Caco-2 (cell line): ENCODE data around the gene CMYA5. TPM values are rescaled to one million over a fixed set of nuclear protein-coding genes. Genes with fewer than 3 reads are reported as not detected.

Experiments used
- BruUV-seq: library from RNA; stranded (reverse); fragments of 400-500 nt; replicated peaks from 2 replicates; lab custom pipeline; 2021; lab: Mats Ljungman, UMichigan
- CTCF ChIA-PET: fragments of 300-600 bp; sonication (Branson Sonifier 250); formaldehyde crosslinking; loops from one replicate; lab custom pipeline; 2022; ENCODE audit warnings: antibody characterized with exemption; lab: Charles Lee
- POLR2A ChIA-PET: fragments of 300-600 bp; sonication (Branson Sonifier 250); formaldehyde crosslinking; loops from one replicate; lab custom pipeline; 2022; ENCODE audit warnings: antibody characterized with exemption; lab: Charles Lee
- DNase-seq, 2 experiments: peaks; one replicate each; pipeline versions ENCODE4 v3.0.0 to v3.0.0-alpha.2; 2020 to 2022
- H3K27me3 ChIP-seq: replicated peaks from 2 replicates; pipeline ENCODE4 v1.6.0; 2011; ENCODE audit warnings: low read length; ENCODE audit not compliant: control insufficient read depth, insufficient read depth
- H3K36me3 ChIP-seq: 2 replicates; pipeline ENCODE4 v1.5.1; 2011; ENCODE audit warnings: low read length; ENCODE audit not compliant: control insufficient read depth, insufficient read depth
- H3K4me1 ChIP-seq: fragments of 250-450 bp; sonication (Bioruptor Pico); 2 replicates; pipeline ENCODE4 v1.5.1; 2020; ENCODE audit warnings: mild to moderate bottlenecking
- H3K4me3 ChIP-seq: 2 replicates; pipeline ENCODE4 v1.5.1; 2011; ENCODE audit warnings: low read depth, mild to moderate bottlenecking, control low read depth, low read length
- H3K9me3 ChIP-seq: fragments of 250-450 bp; sonication (Bioruptor Pico); 2 replicates; pipeline ENCODE4 v1.5.1; 2020; ENCODE audit warnings: mild to moderate bottlenecking, moderate library complexity
- H3K27ac Mint-ChIP-seq: one replicate; pipeline ENCODE4 v1.8.0; 2022; ENCODE audit warnings: mixed read lengths; ENCODE audit not compliant: unreplicated experiment
- H3K27me3 Mint-ChIP-seq: one replicate; pipeline ENCODE4 v1.8.0; 2022; ENCODE audit warnings: mixed read lengths; ENCODE audit not compliant: insufficient read depth, unreplicated experiment
- H3K36me3 Mint-ChIP-seq: one replicate; pipeline ENCODE4 v1.8.0; 2022; ENCODE audit warnings: mild to moderate bottlenecking, mixed read lengths; ENCODE audit not compliant: insufficient read depth, unreplicated experiment
- H3K4me1 Mint-ChIP-seq: one replicate; pipeline ENCODE4 v1.8.0; 2022; ENCODE audit warnings: low read depth, mixed read lengths; ENCODE audit not compliant: unreplicated experiment
- H3K4me3 Mint-ChIP-seq: one replicate; pipeline ENCODE4 v1.8.0; 2022; ENCODE audit warnings: mild to moderate bottlenecking, moderate library complexity, mixed read lengths; ENCODE audit not compliant: unreplicated experiment
- H3K9me3 Mint-ChIP-seq: one replicate; pipeline ENCODE4 v1.8.0; 2022; ENCODE audit warnings: mixed read lengths; ENCODE audit not compliant: unreplicated experiment
- CTCF ChIP-seq, 2 experiments: fragments of 200-600 bp in 1 of 2; IDR thresholded peaks; 1 replicate in 1 of 2; 2 replicates in 1 of 2; pipeline versions ENCODE4 v1.5.1 to v1.8.0; 2011 to 2022; ENCODE audit warnings: antibody characterized with exemption in 1 of 2, control low read depth in 1 of 2, inconsistent platforms in 1 of 2, low read depth in 1 of 2, low read length in 1 of 2, mild to moderate bottlenecking in 1 of 2, moderate library complexity in 1 of 2; ENCODE audit not compliant: insufficient read depth in 1 of 2, severe bottlenecking in 1 of 2, unreplicated experiment in 1 of 2
- intact Hi-C: fragments of 100-400 bp; cut with micrococcal nuclease; formaldehyde crosslinking; loops from one replicate; pipeline ENCODE4 v1.10.0; 2022; ENCODE audit not compliant: unreplicated experiment
- total RNA-seq: library from RNA; stranded (reverse); gene quantifications from 2 replicates; pipeline ENCODE4 v1.2.3, GENCODE V29; 2022

CMYA5 gene
- total RNA-seq, 1 experiment from 2014 or later, result 0.39 TPM

DNA sequence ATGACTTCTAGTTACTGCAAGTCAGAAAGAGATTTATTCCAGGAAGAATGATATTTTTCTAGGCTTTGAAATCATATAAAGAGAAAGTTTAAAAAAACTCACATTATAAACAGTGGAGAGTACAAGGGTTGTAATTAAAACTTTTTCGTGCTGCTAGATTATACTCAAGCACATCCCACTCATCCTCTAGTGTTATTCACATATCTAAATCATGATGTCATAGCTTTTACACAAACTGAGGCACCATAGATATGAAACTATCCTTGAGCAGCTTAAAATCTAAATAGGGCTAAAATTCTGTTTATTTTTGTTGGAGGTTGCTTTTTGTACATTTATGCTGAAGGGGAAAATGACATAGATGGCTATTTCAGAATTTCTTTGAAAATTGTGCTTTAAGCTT is 47.4 kb upstream of the CMYA5 start:
- intact Hi-C loops, result no loop called here
- H3K27ac Mint-ChIP-seq, result no peak overlapping the region
- TF ChIP-seq CTCF (IDR thresholded peaks at IDR 0.05; ENCODE audit: insufficient read depth in 1 of 2, low read depth in 1 of 2, low read length in 1 of 2, severe bottlenecking in 1 of 2, unreplicated experiment in 1 of 2), result no peak
- H3K4me1 Mint-ChIP-seq, result no peaks in the 10 kb centered on the region
- H3K36me3 ChIP-seq, result no peaks in the 10 kb centered on the region
- H3K27me3 Mint-ChIP-seq, result no peaks in the 10 kb centered on the region
- CTCF ChIA-PET, result no interaction called here
- no peaks in the 10 kb centered on the region for H3K9me3 Mint-ChIP-seq
- H3K4me3 ChIP-seq, result no peak overlapping the region
- no peaks in the 10 kb centered on the region for H3K9me3 ChIP-seq
- no peaks in the 10 kb centered on the region for H3K4me1 ChIP-seq
- BruUV-seq, result no TSS peak
- no peaks in the 10 kb centered on the region for H3K27me3 ChIP-seq
- no peak overlapping the region for H3K4me3 Mint-ChIP-seq
- H3K36me3 Mint-ChIP-seq, result peaks cover 43% of the 10 kb centered on the region
- DNase-seq, result no peak
- POLR2A ChIA-PET, result no interaction called here

DNA sequence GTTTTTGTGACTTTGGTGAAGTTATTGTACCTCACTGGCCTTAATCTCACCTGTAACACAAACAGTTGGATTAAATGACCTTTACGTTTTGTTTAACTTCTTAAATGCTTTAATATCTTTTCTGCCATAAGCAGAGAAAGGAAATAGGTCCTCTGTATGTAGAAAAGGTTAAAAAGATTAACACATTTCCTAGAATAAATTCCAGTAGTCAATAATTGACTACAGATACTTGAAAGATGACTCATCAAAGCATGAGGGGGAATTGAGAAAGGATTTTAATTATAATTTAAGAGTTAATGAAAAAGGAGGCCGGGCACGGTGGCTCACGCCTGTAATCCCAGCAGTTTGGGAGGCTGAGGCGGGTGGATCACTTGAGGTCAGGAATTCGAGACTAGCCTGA is 35.8 kb upstream of the CMYA5 start:
- no TSS peak for BruUV-seq
- peaks cover 11% of the 10 kb centered on the region for H3K4me1 ChIP-seq
- TF ChIP-seq CTCF (IDR thresholded peaks at IDR 0.05; ENCODE audit: insufficient read depth in 1 of 2, low read depth in 1 of 2, low read length in 1 of 2, severe bottlenecking in 1 of 2, unreplicated experiment in 1 of 2), result no peak
- Mint-ChIP-seq H3K4me3 (no peak overlapping the region), H3K36me3 (peaks cover 31% of the 10 kb centered on the region), H3K4me1 (no peaks in the 10 kb centered on the region), H3K27ac (no peak overlapping the region), H3K9me3 (no peaks in the 10 kb centered on the region), H3K27me3 (no peaks in the 10 kb centered on the region)
- no peaks in the 10 kb centered on the region for H3K27me3 ChIP-seq
- no peaks in the 10 kb centered on the region for H3K36me3 ChIP-seq
- no peak overlapping the region for H3K4me3 ChIP-seq
- CTCF ChIA-PET, result no interaction called here
- intact Hi-C loops, result no loop called here
- no peak for DNase-seq
- no peaks in the 10 kb centered on the region for H3K9me3 ChIP-seq
- POLR2A ChIA-PET, result interaction anchor here (0.5 to 0.6 kb wide), 2 partner anchors 131 to 140 kb away, joined by 7 to 9 read pairs; partner anchors contain the start of gene HOMER1

- no TSS peak for BruUV-seq
- no peak overlapping the region for H3K4me3 Mint-ChIP-seq
- no peak overlapping the region for H3K27ac Mint-ChIP-seq
- ChIA-PET CTCF (no interaction called here), POLR2A (no interaction called here)
- H3K4me3 ChIP-seq, result no peak overlapping the region
- no peak for TF ChIP-seq CTCF (IDR thresholded peaks at IDR 0.05; ENCODE audit: insufficient read depth in 1 of 2, low read depth in 1 of 2, low read length in 1 of 2, severe bottlenecking in 1 of 2, unreplicated experiment in 1 of 2)
- H3K27me3 Mint-ChIP-seq, result no peaks in the 10 kb centered on the region
- no peaks in the 10 kb centered on the region for H3K9me3 ChIP-seq
- H3K4me1 ChIP-seq, result no peaks in the 10 kb centered on the region
- no peaks in the 10 kb centered on the region for H3K36me3 ChIP-seq
- peaks cover 1% of the 10 kb centered on the region for H3K4me1 Mint-ChIP-seq
- no peaks in the 10 kb centered on the region for H3K9me3 Mint-ChIP-seq
- intact Hi-C loops, result no loop called here
- no peaks in the 10 kb centered on the region for H3K27me3 ChIP-seq
- peaks cover 16% of the 10 kb centered on the region for H3K36me3 Mint-ChIP-seq
- no peak for DNase-seq
Measured at GRCh38 chr5:79663212-79663611, 26.4 kb upstream of the CMYA5 start.
